Measurements from ENCODE around the gene HCFC1. TPM values are rescaled to one million over a fixed set of nuclear protein-coding genes. Genes with fewer than 3 reads are reported as not detected.

Gene HCFC1
- polyA plus RNA-seq, 1 of the 3 experiments (the other 2 are of a cell fraction): 9.5 TPM

DNA sequence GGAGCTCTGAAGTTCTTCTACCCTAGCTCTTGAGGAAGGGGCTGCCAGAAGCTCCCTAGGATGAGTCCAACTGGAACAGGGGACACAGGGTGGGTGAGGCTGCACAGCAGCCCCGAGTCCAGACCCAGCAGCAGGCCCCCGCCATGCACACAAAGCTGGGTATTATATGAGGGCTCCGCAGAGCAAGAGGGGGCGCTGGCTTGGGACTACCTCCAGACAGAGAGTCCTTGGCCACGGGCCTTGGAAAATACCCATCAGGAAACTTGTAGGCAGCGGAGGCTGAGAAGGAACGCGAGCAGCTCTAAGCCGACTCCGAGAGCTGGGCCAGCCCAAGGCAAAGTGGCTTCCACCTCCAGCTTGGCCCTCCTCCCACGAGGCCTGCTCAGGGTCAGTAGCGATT is 8.1 kb downstream of the HCFC1 start (continued):
- TF ChIP-seq TAF1 (IDR thresholded peaks at IDR 0.05; ENCODE audit: borderline replicate concordance, low read depth, low read length): no peak
- TF ChIP-seq JUND (IDR thresholded peaks at IDR 0.05): no peak
- no peak for TF ChIP-seq SMC3 (IDR thresholded peaks at IDR 0.05; ENCODE audit: low read depth, low read length)
- TF ChIP-seq POLR2AphosphoS5 (IDR thresholded peaks at IDR 0.05; ENCODE audit: low read depth, low read length): no peak

DNA sequence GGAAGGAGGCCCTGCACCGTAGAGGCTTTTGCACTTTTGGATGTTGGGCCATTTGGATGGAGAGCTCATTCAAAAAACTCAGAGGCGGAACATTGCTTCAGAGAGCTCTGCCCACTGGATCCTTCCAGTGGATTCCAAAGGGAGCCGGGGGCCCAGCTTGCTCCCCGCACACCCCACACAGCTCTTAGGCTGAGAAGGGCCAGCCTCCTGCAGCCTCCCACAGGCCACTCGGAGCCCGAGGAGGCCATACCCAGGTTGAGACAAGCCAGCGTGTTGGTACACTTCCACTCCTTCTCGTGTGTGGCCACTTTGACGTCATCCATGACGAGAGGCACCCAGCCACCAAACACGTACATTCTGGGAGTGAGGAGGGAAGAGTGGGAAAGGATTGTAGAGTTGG is 10.3 kb downstream of the HCFC1 start:
- H3K9ac ChIP-seq: no peak overlapping the region
- no peak overlapping the region for H3K4me2 ChIP-seq
- 90% methylated on average over 6 of the region's 11 CpGs for WGBS (ENCODE audit: low lambda C conversion rate)
- no peaks in the 10 kb centered on the region for H3K9me3 ChIP-seq
- no peak overlapping the region for H3K27ac ChIP-seq (ENCODE audit: low read depth in 2 of 2, low read length in 1 of 2)
- peaks cover 12 to 83% of the 10 kb centered on the region in 2 experiments for H3K36me3 ChIP-seq (replicated peaks in 1 of 2; ENCODE audit: control insufficient read depth in 1 of 2, insufficient read depth in 2 of 2, low read length in 1 of 2)
- H3K9me2 ChIP-seq: no peaks in the 10 kb centered on the region
- CTCF ChIA-PET: interaction anchor here (11.6 kb wide), 1 partner anchor 12 kb away, joined by 179 read pairs; the partner anchor contains the start of gene RENBP
- H3K4me3 ChIP-seq (ENCODE audit: low read depth in 2 of 2, low read length in 1 of 2): no peak overlapping the region
- H3K27me3 ChIP-seq (ENCODE audit: insufficient read depth): no peaks in the 10 kb centered on the region
- no peaks in the 10 kb centered on the region for H3F3A ChIP-seq (replicated peaks; ENCODE audit: insufficient read depth)
- POLR2A ChIA-PET: interaction anchor here (0.6 kb wide), 1 partner anchor 8 kb away, joined by 3 read pairs; no protein-coding TSS in a partner anchor
- H3K4me1 ChIP-seq (ENCODE audit: control insufficient read depth in 1 of 2, insufficient read depth in 2 of 2, low read depth in 1 of 2, low read length in 1 of 2): no peaks in the 10 kb centered on the region; a peak in 1 of 4 replicates
- no peak overlapping the region for H2AFZ ChIP-seq (ENCODE audit: low read depth)
- DNase-seq: no peak
- peaks cover 49% of the 10 kb centered on the region for H4K20me1 ChIP-seq (ENCODE audit: insufficient read depth)
- H3K79me2 ChIP-seq (ENCODE audit: insufficient read depth): peaks cover 42% of the 10 kb centered on the region
- TF ChIP-seq, protein P1, sequence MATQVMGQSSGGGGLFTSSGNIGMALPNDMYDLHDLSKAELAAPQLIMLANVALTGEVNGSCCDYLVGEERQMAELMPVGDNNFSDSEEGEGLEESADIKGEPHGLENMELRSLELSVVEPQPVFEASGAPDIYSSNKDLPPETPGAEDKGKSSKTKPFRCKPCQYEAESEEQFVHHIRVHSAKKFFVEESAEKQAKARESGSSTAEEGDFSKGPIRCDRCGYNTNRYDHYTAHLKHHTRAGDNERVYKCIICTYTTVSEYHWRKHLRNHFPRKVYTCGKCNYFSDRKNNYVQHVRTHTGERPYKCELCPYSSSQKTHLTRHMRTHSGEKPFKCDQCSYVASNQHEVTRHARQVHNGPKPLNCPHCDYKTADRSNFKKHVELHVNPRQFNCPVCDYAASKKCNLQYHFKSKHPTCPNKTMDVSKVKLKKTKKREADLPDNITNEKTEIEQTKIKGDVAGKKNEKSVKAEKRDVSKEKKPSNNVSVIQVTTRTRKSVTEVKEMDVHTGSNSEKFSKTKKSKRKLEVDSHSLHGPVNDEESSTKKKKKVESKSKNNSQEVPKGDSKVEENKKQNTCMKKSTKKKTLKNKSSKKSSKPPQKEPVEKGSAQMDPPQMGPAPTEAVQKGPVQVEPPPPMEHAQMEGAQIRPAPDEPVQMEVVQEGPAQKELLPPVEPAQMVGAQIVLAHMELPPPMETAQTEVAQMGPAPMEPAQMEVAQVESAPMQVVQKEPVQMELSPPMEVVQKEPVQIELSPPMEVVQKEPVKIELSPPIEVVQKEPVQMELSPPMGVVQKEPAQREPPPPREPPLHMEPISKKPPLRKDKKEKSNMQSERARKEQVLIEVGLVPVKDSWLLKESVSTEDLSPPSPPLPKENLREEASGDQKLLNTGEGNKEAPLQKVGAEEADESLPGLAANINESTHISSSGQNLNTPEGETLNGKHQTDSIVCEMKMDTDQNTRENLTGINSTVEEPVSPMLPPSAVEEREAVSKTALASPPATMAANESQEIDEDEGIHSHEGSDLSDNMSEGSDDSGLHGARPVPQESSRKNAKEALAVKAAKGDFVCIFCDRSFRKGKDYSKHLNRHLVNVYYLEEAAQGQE (IDR thresholded peaks at IDR 0.05; ENCODE audit: low read depth, low read length): no peak
- TF ChIP-seq SIN3A (IDR thresholded peaks at IDR 0.05; ENCODE audit: borderline replicate concordance, low read depth, low read length) (no peak), FOXM1 (IDR thresholded peaks at IDR 0.05; ENCODE audit: low read depth) (no peak), GABPA (IDR thresholded peaks at IDR 0.05; ENCODE audit: low read depth) (no peak), ELF1 (IDR thresholded peaks at IDR 0.05) (no peak), GATA2 (CRISPR knock-in tag; IDR thresholded peaks at IDR 0.05) (no peak), FOXJ3 (CRISPR knock-in tag; IDR thresholded peaks at IDR 0.05) (no peak), JUND (IDR thresholded peaks at IDR 0.05) (no peak), NFIC (IDR thresholded peaks at IDR 0.05; ENCODE audit: borderline replicate concordance) (no peak), RCOR1 (IDR thresholded peaks at IDR 0.05; ENCODE audit: low read length) (no peak), TCF12 (IDR thresholded peaks at IDR 0.05) (no peak), MXI1 (IDR thresholded peaks at IDR 0.05; ENCODE audit: low read depth, low read length) (no peak)
- TF ChIP-seq, protein P2, sequence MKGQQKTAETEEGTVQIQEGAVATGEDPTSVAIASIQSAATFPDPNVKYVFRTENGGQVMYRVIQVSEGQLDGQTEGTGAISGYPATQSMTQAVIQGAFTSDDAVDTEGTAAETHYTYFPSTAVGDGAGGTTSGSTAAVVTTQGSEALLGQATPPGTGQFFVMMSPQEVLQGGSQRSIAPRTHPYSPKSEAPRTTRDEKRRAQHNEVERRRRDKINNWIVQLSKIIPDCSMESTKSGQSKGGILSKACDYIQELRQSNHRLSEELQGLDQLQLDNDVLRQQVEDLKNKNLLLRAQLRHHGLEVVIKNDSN (IDR thresholded peaks at IDR 0.05; ENCODE audit: borderline replicate concordance, low read depth): no peak
- TF ChIP-seq, protein P3, sequence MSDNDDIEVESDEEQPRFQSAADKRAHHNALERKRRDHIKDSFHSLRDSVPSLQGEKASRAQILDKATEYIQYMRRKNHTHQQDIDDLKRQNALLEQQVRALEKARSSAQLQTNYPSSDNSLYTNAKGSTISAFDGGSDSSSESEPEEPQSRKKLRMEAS (IDR thresholded peaks at IDR 0.05; ENCODE audit: low read depth): no peak
